ENCODE data around the gene FGF4. TPM values are rescaled to one million over a fixed set of nuclear protein-coding genes. Genes with fewer than 3 reads are reported as not detected.

Gene FGF4, protein sequence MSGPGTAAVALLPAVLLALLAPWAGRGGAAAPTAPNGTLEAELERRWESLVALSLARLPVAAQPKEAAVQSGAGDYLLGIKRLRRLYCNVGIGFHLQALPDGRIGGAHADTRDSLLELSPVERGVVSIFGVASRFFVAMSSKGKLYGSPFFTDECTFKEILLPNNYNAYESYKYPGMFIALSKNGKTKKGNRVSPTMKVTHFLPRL
- polyA plus RNA-seq (2012; ENCODE audit: insufficient read depth, insufficient read length): not detected

GRCh38 chr11:69775163-69775755, at the start of gene FGF4:
TSS of gene FGF4 (minus strand) at chr11:69775341. CDS start at chr11:69775084, 257 bp downstream.
- no peak for DNase-seq (ENCODE audit: low read depth, low spot score)
- no peak within 1 kb of the TSS for H3K4me3 ChIP-seq (ENCODE audit: low read length)

- H3K4me3 ChIP-seq (ENCODE audit: low read length): no peak overlapping the region
- DNase-seq (ENCODE audit: low read depth, low spot score): no peak
These were observed 48.6 kb upstream of the FGF4 start for GRCh38 chr11:69823641-69824265.

DNA sequence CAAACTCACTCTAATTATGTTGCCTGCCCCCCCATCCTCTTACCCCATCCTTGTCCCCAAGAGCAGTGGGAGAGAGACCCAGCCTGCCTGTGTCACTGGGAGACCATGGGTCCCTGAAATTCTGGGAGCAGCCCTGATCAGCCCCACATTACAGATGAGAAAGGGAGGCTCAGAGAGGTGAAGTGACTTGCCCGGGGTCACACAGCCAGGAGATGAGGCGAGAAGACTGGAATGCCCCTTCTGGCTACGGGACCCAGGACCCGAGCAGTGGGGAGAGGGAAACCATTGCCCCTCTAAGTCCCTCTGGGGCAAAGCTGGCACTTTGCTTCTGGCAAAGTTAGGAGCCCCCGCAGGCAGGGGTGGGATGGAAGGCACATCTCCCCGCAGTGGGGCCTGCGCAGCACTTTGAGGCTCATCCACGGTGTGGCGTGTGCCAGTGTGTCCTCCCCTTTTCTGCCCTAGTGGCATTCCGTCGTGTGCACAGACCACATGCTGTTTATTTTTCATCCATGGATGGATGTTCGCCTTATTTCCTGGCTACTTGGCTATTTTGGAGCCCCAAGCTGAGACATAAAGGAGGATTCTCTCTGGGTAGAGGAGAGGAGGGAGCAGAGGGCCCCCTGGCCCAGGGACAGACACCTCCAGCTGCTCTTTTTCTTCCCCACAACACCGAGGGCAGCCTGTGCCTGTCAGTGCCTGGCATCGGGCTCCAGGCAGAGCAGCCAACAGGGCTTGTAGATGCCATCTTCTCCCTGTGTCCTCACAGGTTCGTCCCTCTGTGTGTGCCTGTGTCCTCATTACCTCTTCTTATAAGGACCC, 47.7 kb upstream of the FGF4 start:
- no peak overlapping the region for H3K4me3 ChIP-seq (ENCODE audit: low read length)
- DNase-seq (ENCODE audit: low read depth, low spot score): no peak

DNA sequence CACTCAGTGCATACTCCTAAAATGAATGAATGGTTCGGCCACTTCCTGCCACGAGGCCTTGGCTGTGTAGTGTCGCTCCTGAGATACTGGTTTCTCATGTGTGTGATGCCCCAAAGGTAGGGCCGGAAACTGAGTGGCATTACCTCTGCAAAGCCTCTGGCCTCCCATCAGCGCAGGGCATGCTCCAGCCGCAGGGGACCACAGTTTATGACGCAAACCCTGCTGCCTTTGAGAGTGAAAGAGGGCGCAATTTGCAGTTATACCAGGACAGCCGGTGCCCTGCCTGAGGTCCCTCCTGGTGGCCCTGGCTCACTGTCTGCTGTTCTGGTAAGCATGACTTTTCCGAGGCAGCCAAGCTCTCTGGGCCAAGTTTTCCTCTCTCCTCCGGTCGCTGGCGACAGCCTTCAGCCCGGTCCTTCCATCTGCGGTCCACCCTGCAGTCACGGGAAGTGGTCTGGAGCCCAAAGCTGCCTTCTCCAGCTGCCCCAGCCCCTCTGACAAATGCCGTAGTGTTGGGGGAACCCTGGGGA, 46.4 kb upstream of the FGF4 start:
- no peak for DNase-seq (ENCODE audit: low read depth, low spot score)
- no peak overlapping the region for H3K4me3 ChIP-seq (ENCODE audit: low read length)

- DNase-seq (ENCODE audit: low read depth, low spot score): no peak
- no peak overlapping the region for H3K4me3 ChIP-seq (ENCODE audit: low read length)
These were observed 45.3 kb upstream of the FGF4 start for GRCh38 chr11:69820441-69820840.

DNA sequence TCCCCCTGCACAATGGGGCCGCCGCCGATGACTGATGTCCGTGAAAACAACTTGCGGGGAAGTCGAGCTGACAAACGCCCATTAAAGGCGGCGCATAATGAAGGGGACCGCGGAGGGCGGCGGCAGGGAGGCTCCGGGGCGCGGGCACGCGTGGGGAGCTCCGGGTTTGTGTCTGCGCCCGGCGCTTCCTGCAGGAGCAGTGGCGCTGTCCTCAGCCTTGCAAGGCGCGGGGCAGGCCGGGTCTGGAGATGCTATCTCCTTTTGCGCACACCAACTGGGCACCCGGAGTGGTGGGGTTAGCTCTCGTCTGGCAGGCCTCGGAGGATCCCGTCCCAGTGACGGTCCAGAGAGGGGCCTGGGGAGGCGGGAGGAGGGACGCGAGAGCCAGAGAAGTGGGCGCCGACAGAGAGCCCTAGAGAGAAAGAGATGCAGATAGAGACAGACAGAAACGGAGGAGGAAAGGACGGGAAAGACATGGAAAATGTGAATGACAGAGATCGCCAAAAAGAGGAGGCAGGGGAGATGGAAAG, 44.5 kb upstream of the FGF4 start:
- DNase-seq (ENCODE audit: low read depth, low spot score): no peak
- no peak overlapping the region for H3K4me3 ChIP-seq (ENCODE audit: low read length)

DNA sequence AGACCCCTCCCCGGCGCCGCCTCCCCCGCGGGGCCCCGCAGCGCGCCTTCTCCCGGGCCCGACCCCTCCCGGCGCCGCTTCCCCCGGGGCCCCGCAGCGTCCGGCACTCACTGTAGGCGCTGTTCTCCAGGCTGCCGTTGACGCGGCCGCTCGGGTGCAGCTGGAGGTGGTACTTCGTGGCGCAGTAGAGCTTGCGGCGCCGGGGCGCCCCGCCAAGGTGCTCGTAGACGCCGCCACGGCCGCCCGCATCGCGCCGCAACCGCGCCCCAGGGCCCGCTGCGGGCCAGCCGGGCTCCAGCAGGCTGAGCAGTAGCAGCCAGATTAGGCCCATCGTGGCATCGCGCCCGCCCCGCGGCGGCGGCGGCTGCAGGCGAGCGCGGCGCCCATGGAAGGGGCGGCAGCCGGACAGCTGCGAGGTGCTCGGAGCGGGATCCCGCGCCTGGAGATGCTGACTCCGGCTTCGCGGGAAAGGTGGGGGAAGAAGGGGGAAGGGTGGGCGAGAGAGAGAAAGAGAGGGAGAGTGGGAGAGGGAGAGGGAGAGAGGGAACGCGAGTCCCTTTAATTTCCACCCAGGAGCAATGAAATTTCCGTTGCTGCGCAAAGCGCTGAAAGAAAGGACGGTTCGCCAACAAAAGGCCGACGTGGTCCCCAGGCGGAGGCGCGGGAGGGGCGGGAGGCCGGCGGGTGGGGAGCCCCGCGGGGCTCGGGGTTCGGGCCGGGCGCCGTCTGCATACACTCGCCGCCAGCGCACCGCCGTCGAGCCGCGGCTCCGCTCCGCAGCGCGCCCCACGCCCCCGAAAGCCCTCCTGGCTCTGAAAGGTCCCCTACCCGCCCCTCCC, 43.7 kb upstream of the FGF4 start, which contains the start of gene FGF3:
TSS of gene FGF3 (minus strand) at position 814 of the 839 bp plus-strand sequence. CDS start at position 331, 483 bp downstream.
- no peak within 1 kb of the TSS for H3K4me3 ChIP-seq (ENCODE audit: low read length)
- no peak for DNase-seq (ENCODE audit: low read depth, low spot score)

- H3K4me3 ChIP-seq (ENCODE audit: low read length): no peak overlapping the region
- no peak for DNase-seq (ENCODE audit: low read depth, low spot score)
These were observed 43.1 kb upstream of the FGF4 start for GRCh38 chr11:69818231-69818602.

DNA sequence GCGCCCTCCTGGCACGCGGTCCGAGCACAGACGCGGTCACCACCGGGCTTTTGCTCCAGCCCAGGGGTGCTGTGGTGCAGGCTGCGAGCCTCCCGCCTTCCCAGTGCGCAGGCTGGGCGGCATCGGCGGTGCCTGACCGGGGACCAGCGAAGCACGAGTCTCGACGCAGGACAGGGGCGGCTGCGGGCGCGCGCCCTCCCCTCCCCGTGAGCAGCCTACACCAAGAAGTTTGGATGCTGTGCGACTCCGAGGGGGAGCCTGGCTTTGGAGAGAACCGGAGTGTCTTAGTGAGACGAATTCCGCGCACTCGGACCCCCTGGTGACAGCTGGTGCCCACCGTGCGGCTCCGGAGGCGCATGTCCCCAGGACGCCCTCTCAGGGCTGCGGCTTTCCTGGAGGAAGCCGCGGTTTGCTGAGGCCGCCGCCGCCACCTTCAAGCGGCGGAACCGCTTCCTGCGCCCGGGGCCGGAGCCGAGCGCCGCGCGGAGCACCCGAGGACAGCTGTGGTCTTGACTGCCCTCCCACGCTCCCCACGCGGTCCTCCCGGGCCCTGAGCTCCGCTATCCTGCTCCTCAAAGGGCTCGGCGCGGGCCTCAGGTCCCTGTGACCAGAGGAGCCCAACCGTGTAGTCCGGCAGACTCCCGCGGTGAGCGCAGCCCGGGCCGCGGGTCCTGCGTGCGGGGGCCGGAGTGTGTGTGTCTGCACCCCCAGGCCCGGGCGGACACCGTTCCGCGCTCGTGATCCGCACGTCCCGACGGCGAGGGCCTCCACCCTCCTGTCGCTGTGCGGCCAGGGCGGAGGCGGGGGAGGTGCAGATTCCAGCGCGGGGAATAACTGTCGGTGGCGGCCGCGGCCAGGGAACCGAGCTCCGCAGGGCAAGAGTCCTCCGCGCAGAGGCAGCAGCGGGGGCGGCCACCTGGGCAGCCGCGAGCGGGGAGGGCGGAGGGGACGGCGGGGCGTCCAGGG, 42.4 kb upstream of the FGF4 start:
- DNase-seq (ENCODE audit: low read depth, low spot score): no peak
- no peak overlapping the region for H3K4me3 ChIP-seq (ENCODE audit: low read length)

GRCh38 chr11:69816671-69817070, 41.5 kb upstream of the FGF4 start:
- no peak for DNase-seq (ENCODE audit: low read depth, low spot score)
- no peak overlapping the region for H3K4me3 ChIP-seq (ENCODE audit: low read length)

DNA sequence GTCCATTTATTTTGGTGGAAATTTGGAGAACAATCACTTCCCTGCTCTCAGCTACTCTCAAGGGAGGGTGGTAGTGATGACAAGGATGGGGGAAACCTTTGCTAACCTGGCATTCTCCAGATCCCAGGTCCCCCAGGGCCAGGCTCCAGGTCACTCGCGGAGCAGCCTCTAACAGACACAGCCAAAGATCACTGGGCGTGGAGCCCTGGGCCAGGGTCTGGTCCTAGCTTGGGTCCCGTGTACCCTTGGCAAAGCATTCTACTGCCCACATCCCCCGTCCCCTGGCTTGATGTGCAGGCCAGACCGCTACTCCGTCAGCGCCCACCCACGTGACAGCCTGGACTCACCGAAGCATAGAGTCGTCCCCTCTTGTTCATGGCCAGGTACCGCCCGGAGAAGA, 40.8 kb upstream of the FGF4 start:
- H3K4me3 ChIP-seq (ENCODE audit: low read length): no peak overlapping the region
- DNase-seq (ENCODE audit: low read depth, low spot score): no peak

GRCh38 chr11:69814902-69815301, 39.8 kb upstream of the FGF4 start:
- no peak for DNase-seq (ENCODE audit: low read depth, low spot score)

DNA sequence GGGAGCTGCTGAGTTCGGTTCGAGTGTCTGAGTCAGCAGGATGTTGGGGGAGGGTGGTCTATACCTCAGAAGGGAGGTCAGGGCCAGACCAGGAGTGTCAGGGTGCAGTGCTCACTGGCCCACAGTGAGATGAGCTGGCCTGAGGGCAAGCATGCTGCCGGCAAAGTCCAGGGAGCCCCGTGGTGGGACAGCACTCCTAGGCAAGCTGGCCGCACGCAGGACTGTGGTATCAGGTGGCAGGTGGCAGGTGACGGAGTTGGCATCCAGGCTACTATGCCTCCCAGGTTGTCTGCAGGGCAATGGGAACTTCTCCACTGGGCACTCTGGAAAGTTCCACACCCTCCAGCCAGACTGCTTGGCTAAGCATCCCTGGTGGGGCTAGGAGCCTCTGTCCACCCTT, 39.3 kb upstream of the FGF4 start:
- DNase-seq (ENCODE audit: low read depth, low spot score): no peak
- no peak overlapping the region for H3K4me3 ChIP-seq (ENCODE audit: low read length)

More at GRCh38 chr11:69814902-69815301, 39.8 kb upstream of the FGF4 start:
- H3K4me3 ChIP-seq (ENCODE audit: low read length): no peak overlapping the region

- DNase-seq (ENCODE audit: low read depth, low spot score): no peak
- H3K4me3 ChIP-seq (ENCODE audit: low read length): no peak overlapping the region
These were observed 38.7 kb upstream of the FGF4 start for GRCh38 chr11:69813839-69814238.

GRCh38 chr11:69812946-69813345, 37.8 kb upstream of the FGF4 start:
- no peak for DNase-seq (ENCODE audit: low read depth, low spot score)
- H3K4me3 ChIP-seq (ENCODE audit: low read length): no peak overlapping the region

- DNase-seq (ENCODE audit: low read depth, low spot score): no peak
- H3K4me3 ChIP-seq (ENCODE audit: low read length): no peak overlapping the region
These were observed 37.1 kb upstream of the FGF4 start for GRCh38 chr11:69812256-69812655.

DNA sequence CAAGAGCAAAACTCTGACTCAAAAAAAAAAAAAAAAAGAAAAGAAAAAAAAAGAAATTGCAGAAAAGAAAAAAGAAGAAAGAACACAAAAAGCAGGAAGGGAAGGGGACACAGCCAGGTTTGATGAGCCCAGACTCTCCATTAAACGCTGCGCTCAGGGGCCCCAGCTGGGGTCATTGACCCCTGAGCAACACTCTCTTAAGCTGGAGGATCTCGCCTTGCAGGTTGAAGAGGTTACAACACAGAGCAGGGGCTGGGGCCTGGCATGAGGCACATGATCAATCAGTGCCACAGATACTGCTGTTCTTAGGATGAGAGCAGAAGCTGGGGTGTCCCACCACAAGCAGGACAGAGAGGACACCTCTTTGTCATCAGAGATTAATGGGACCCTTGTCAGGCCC, 36.3 kb upstream of the FGF4 start:
- no peak for DNase-seq (ENCODE audit: low read depth, low spot score)
- no peak overlapping the region for H3K4me3 ChIP-seq (ENCODE audit: low read length)

Measured in Jurkat, Clone E6-1 (cell line).